ENCODE measurements around the gene POMT1. TPM values are rescaled to one million over a fixed set of nuclear protein-coding genes. Genes with fewer than 3 reads are reported as not detected.

Gene POMT1
- total and polyA plus RNA-seq, 2 of the 8 experiments (the other 6 are each of a cell fraction or from before 2014, with no cell fraction given), result 22.3 to 33.2 TPM

- TF ChIP-seq FOSL1 (IDR thresholded peaks at IDR 0.05; ENCODE audit: insufficient read depth, low read depth, low read length), result no peak
- TF ChIP-seq SUZ12 (IDR thresholded peaks at IDR 0.05; ENCODE audit: low read length), result no peak
Measured at GRCh38 chr9:131555841-131556673, 53.3 kb downstream of the POMT1 start (continued).
